ENCODE results near the gene CAPNS2. TPM values are rescaled to one million over a fixed set of nuclear protein-coding genes. Genes with fewer than 3 reads are reported as not detected.

Gene CAPNS2
- total RNA-seq, 3 donors from 2014 or later: not detected

DNA sequence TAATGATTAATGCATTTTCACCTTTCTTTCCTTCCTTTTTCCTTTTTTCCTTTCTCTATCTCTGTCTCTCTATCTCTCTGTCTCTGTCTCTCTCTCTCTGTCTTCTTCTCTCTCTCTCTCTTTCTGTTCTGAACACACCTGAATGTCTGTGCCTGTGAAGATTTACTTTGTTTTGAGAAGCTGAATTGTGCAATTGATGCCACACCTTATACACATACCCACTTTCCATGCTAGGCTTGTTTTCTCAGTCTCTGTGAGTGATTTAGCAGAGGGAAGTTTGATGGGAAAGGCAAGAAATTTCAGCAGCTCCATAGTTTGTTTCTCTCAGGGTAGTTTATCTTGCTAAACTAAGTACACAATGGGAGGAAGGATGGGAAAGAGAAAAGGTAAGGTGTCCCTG is 9.3 kb upstream of the CAPNS2 start:
- Mint-ChIP-seq H3K4me3 (no peak overlapping the region), H3K4me1 (ENCODE audit: low read depth) (no peaks in the 10 kb centered on the region), H3K9me3 (no peaks in the 10 kb centered on the region), H3K36me3 (ENCODE audit: insufficient read depth) (no peaks in the 10 kb centered on the region), H3K27me3 (ENCODE audit: low read depth) (no peaks in the 10 kb centered on the region)
- no peak for DNase-seq
- no peak for ATAC-seq

DNA sequence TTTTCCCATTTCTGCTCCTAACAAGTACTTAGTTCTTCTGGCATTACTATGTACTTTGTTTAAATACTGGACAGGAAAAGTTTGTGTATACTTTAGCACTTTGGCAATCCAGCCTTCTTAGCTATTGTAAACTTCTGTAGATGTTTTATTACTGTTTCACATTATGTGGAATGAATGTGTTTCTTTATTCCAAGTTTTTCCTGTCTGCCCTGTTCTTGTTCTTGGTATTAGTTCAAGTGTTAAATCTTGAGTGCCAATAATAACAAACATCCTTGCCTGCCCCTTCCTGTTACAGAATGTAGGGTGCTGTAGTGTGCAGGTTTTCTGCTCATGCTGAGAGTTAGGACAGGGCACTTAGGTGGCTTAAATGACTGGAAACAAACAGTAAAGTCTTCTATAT is 7.3 kb upstream of the CAPNS2 start:
- Mint-ChIP-seq H3K4me3 (no peak overlapping the region), H3K36me3 (ENCODE audit: insufficient read depth) (no peaks in the 10 kb centered on the region), H3K27me3 (ENCODE audit: low read depth) (no peaks in the 10 kb centered on the region), H3K9me3 (no peaks in the 10 kb centered on the region), H3K4me1 (ENCODE audit: low read depth) (no peaks in the 10 kb centered on the region)
- DNase-seq (no peak), ATAC-seq (no peak)

DNA sequence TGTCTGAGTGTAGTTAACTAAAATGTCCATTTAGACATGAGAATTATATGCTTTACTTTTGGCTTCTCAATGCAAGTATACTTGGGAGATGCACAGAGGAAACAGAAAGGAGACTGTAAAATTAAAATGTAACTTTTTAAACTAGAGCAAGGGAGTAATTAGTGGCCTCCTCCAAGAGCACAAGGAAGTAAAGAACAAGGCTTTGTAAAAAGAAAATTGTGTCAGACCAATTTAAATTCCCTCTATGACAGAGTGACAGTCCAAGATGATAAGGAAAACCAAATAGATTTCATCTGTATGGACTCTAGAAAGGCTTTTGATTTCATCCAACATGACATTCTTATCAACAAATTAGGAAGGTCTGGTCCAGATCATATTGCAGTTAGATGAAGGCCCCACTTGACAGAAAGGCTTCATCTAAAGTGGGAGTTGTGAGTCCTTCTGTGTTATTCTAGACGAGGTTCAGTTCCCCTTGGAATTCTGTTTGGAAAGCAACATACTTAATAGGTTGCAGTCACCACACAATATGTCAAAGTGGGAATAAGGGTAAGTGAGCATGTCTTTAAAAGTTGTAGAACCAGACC is 6.5 kb upstream of the CAPNS2 start:
- H3K4me3 Mint-ChIP-seq: no peak overlapping the region
- DNase-seq (no peak), ATAC-seq (no peak)
- H3K36me3 Mint-ChIP-seq (ENCODE audit: insufficient read depth): no peaks in the 10 kb centered on the region
- no peaks in the 10 kb centered on the region for H3K9me3 Mint-ChIP-seq
- no peaks in the 10 kb centered on the region for H3K4me1 Mint-ChIP-seq (ENCODE audit: low read depth)
- no peaks in the 10 kb centered on the region for H3K27me3 Mint-ChIP-seq (ENCODE audit: low read depth)

DNA sequence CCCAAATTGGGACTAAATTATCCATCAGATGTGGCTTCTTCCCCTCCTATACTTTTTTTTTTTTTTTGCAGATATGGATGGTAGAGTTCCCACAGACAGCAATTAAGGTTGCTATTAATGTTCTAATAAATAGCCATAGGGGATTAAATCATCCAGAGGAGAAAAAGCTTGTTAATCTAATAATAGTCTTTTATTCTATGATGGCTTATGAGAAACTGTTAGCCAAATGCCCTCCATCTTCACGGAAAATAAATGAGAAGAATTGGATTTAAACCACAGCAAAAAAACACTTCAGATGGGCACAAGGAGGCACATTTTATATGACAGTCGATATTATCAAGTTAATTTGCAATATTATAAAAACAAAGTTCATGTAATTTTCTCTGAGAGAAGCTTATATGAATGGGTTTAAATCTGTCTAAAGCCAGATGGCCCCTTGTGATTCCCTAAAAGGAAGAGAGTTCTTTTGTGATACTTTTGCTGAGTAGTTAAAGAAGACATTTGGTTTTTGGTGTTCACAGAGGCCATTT is 5.1 kb upstream of the CAPNS2 start:
- Mint-ChIP-seq H3K27me3 (ENCODE audit: low read depth) (no peaks in the 10 kb centered on the region), H3K4me3 (no peak overlapping the region), H3K4me1 (ENCODE audit: low read depth) (no peaks in the 10 kb centered on the region), H3K36me3 (ENCODE audit: insufficient read depth) (no peaks in the 10 kb centered on the region), H3K9me3 (no peaks in the 10 kb centered on the region)
- DNase-seq: no peak
- ATAC-seq: no peak

DNA sequence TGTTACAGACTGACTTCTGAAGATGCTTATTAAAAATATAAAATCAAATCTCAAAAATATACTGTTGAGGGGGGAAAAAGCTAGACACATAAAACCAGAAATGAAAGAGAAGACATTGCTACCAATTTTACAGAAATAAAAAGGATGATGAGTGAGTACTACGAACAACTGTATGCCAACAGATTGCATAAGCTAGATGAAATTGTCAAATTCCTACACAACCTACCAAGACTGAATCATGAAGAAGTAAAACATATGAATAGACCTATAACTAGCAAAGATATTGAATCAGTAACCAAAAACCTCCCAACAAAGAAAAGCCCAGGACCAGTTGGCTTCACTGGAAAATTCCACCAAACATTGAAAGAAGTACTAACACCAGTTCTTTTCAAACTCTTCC is 3.5 kb upstream of the CAPNS2 start:
- H3K4me1 Mint-ChIP-seq (ENCODE audit: low read depth): no peaks in the 10 kb centered on the region
- H3K4me3 Mint-ChIP-seq: no peak overlapping the region
- no peaks in the 10 kb centered on the region for H3K36me3 Mint-ChIP-seq (ENCODE audit: insufficient read depth)
- no peak for ATAC-seq
- no peaks in the 10 kb centered on the region for H3K9me3 Mint-ChIP-seq
- no peak for DNase-seq
- H3K27me3 Mint-ChIP-seq (ENCODE audit: low read depth): no peaks in the 10 kb centered on the region

DNA sequence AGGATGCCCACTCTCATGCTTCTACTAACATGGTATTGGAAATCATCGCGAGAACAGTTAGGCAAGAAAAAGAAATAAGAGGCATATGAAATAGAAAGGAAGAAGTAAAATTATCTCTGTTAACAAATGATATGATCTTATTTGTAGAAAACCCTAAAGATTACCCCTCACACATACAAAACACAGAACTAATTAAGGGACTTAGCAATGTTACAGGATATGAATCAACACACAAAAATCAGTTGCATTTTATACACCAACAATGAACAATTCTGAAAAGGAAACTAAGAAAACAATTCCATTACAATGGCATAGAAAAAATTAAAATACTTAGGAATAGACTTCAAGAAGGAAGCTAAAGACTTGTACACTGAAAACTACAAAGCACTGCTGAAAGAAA is 2.7 kb upstream of the CAPNS2 start:
- H3K27me3 Mint-ChIP-seq (ENCODE audit: low read depth): no peaks in the 10 kb centered on the region
- no peaks in the 10 kb centered on the region for H3K9me3 Mint-ChIP-seq
- no peak overlapping the region for H3K4me3 Mint-ChIP-seq
- DNase-seq: no peak
- no peak for ATAC-seq
- H3K36me3 Mint-ChIP-seq (ENCODE audit: insufficient read depth): no peaks in the 10 kb centered on the region
- no peaks in the 10 kb centered on the region for H3K4me1 Mint-ChIP-seq (ENCODE audit: low read depth)

DNA sequence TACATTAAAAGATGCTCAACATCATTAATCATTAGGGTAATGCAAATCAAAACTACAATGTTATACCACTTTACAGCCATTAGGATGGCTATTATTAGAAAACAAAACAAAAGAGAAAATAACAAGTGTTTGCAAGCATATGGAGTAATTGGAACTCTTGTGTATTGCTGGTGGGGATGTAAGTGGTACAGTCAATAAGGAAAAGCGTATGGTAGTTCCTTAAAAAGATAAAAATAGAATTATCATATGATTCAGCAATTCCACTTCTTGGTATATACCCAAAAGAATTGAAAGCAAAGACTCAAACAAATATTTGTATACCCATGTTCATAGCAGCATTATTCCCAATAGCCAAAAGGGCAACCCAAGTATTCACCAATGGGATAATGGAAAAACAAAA is 1.4 kb upstream of the CAPNS2 start:
- no peak for DNase-seq
- ATAC-seq: no peak
- no peak overlapping the region for H3K4me3 Mint-ChIP-seq
- H3K9me3 Mint-ChIP-seq: no peaks in the 10 kb centered on the region
- peaks cover 4% of the 10 kb centered on the region for H3K27me3 Mint-ChIP-seq (ENCODE audit: low read depth)
- H3K4me1 Mint-ChIP-seq (ENCODE audit: low read depth): no peaks in the 10 kb centered on the region
- H3K36me3 Mint-ChIP-seq (ENCODE audit: insufficient read depth): no peaks in the 10 kb centered on the region

DNA sequence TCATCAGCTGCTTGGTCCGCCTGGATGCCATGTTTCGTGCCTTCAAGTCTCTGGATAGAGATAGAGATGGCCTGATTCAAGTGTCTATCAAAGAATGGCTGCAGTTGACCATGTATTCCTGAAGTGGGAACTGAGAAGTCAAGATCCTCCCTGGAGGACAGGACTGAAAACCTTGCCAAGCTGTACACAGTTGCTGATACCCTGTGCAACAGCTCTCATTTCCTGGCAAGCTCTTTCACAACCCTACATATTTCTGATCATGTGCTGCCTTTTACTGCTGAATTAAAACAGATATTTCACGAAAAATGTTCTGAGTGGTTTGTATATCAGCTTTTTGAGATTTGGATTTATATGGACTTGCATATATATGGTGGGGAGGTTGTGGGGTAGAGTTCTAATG is 898 bp downstream of the CAPNS2 start:
- H3K4me1 Mint-ChIP-seq (ENCODE audit: low read depth): no peaks in the 10 kb centered on the region
- DNase-seq (no peak), ATAC-seq (no peak)
- H3K4me3 Mint-ChIP-seq: no peak overlapping the region
- peaks cover 4% of the 10 kb centered on the region for H3K27me3 Mint-ChIP-seq (ENCODE audit: low read depth)
- no peaks in the 10 kb centered on the region for H3K9me3 Mint-ChIP-seq
- H3K36me3 Mint-ChIP-seq (ENCODE audit: insufficient read depth): no peaks in the 10 kb centered on the region

DNA sequence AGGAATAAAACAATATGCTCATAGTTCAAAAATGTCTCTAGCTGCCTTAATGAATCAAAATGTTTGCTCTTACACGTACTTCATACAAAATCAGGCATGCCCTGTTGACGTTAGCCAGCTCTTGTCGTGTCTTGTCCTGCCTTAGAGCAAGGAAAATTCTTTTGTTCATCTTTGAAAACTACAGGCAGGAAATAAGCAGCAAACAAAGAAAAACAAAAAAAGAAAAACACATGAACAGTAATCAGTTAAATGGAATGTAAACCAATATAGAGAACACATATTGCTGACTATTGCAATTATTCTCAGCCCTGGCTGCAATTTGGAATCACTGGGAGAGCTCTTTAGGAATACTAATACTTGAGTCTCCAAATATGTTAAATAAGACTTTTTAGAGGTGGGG is 1.7 kb downstream of the CAPNS2 start:
- H3K9me3 Mint-ChIP-seq: no peaks in the 10 kb centered on the region
- DNase-seq: no peak
- H3K4me1 Mint-ChIP-seq (ENCODE audit: low read depth): no peaks in the 10 kb centered on the region
- ATAC-seq: no peak
- H3K4me3 Mint-ChIP-seq: no peak overlapping the region
- peaks cover 4% of the 10 kb centered on the region for H3K27me3 Mint-ChIP-seq (ENCODE audit: low read depth)
- no peaks in the 10 kb centered on the region for H3K36me3 Mint-ChIP-seq (ENCODE audit: insufficient read depth)

DNA sequence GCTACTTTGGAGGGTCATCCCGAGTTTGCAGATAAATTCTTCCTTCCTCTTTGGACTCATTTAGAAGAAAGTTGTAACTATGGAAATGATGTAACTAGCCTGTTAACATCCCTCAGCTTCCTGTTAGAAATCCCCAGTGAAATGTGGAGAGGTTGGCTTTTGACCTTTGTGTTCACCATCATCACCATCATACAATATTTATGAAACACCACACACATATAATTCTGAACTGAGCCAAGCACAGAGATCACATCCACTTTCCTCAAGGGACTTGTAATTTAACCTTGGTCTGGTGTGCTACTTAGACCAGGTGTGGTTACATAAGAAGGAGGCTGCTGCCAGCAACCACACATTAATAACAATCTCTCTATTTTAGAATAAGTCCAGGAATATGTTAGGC is 2.5 kb downstream of the CAPNS2 start:
- ATAC-seq: no peak
- Mint-ChIP-seq H3K4me1 (ENCODE audit: low read depth) (no peaks in the 10 kb centered on the region), H3K4me3 (no peak overlapping the region), H3K9me3 (no peaks in the 10 kb centered on the region), H3K36me3 (ENCODE audit: insufficient read depth) (no peaks in the 10 kb centered on the region), H3K27me3 (ENCODE audit: low read depth) (peaks cover 4% of the 10 kb centered on the region)
- DNase-seq: no peak

DNA sequence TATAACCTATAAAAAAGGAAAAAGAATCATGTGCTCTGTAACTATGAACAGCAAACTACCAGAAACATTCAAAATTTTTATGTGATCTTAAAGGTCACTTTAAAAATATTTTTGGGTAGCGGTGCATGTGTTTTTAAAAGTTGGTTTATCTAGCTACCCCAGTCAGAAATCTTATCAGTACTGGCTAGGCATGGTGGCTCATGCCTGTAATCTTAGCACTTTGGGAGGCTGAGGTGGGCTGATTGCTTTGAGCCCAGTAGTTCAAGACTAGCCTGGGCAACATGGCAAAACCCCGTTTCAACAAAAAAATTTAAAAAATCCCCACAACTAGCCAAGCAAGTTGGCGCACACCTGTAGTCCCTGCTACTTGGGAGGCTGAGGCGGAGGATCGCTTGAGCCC is 3.7 kb downstream of the CAPNS2 start:
- no peak for ATAC-seq
- Mint-ChIP-seq H3K4me3 (no peak overlapping the region), H3K4me1 (ENCODE audit: low read depth) (no peaks in the 10 kb centered on the region), H3K27me3 (ENCODE audit: low read depth) (peaks cover 4% of the 10 kb centered on the region), H3K36me3 (ENCODE audit: insufficient read depth) (no peaks in the 10 kb centered on the region), H3K9me3 (no peaks in the 10 kb centered on the region)
- no peak for DNase-seq

DNA sequence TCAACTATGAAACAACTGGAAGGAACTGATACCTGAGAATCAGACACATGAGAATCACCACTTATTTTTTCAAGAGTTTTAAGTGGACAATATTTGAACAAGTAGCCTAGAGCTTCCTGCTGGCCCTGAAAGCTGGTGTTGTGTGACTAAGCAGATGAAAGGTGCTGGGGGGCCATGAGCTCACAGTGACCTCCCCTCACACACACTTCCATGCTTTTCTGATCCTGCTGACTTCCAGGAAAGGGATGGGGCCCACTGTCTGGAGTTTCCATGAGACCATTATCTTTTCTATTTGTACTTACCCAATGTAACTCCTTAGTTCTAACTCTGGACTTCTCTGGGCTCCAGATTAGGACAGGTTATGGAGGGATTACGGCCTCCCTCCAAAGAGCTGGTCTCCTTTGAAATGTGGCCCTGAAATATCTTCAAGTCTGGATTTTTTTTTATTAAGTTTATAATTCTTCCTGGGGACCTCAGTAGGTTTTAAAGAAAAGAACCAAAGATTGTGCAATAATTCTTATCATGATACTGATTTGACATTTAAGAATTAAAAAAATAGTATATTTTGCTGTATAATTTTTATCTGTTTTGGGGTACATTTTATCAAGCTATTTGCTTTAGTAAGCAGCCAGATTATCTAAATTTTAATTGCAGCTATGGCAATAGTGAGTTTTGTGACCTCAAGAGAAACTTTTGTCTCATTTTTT is 4.9 kb downstream of the CAPNS2 start:
- H3K4me1 Mint-ChIP-seq (ENCODE audit: low read depth): no peaks in the 10 kb centered on the region
- H3K4me3 Mint-ChIP-seq: no peak overlapping the region
- peaks cover 4% of the 10 kb centered on the region for H3K27me3 Mint-ChIP-seq (ENCODE audit: low read depth)
- DNase-seq (no peak), ATAC-seq (no peak)
- H3K9me3 Mint-ChIP-seq: no peaks in the 10 kb centered on the region
- H3K36me3 Mint-ChIP-seq (ENCODE audit: insufficient read depth): no peaks in the 10 kb centered on the region

DNA sequence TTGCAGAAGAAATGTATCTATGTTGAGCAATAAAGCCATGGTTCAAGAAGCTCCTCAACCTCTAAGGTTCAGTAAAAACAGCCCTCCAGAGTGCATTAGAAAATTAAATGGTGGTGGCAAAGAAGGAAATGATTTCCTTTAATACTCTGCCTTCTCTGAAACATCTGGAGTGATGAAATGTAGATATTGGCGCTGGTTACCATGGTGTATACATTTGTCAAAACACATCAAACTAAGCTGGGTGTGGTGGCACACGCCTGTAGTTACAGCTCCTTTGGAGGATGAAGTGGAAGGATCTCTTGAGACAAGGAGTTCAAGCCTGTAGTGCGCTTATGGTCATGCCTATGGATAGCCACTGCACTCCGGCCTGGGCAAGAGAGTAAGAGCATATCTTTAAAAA is 6.0 kb downstream of the CAPNS2 start:
- H3K27me3 Mint-ChIP-seq (ENCODE audit: low read depth): peaks cover 4% of the 10 kb centered on the region
- no peak overlapping the region for H3K4me3 Mint-ChIP-seq
- no peak for ATAC-seq
- DNase-seq: no peak
- no peaks in the 10 kb centered on the region for H3K4me1 Mint-ChIP-seq (ENCODE audit: low read depth)
- H3K36me3 Mint-ChIP-seq (ENCODE audit: insufficient read depth): no peaks in the 10 kb centered on the region
- no peaks in the 10 kb centered on the region for H3K9me3 Mint-ChIP-seq

DNA sequence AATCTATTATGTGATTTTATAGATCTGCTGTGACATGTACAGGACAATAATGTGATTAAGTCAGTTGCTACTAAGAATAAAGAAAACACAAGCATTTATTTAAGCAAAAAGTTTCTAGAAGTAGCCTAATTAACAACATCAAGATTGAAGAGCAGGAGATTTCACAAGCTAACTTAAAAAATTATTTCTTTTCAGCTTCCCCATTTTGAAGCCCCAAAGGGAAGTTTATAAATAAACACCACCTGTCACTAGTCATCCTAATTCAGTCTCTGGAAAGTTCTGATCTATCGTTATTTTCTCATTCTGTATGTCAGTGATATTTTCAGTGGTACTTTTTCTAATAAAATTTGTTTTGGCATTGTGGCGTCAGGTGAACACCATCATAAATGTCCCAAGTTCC is 8.3 kb downstream of the CAPNS2 start:
- Mint-ChIP-seq H3K4me3 (no peak overlapping the region), H3K36me3 (ENCODE audit: insufficient read depth) (no peaks in the 10 kb centered on the region), H3K27me3 (ENCODE audit: low read depth) (no peaks in the 10 kb centered on the region), H3K4me1 (ENCODE audit: low read depth) (no peaks in the 10 kb centered on the region), H3K9me3 (no peaks in the 10 kb centered on the region)
- no peak for DNase-seq
- no peak for ATAC-seq

DNA sequence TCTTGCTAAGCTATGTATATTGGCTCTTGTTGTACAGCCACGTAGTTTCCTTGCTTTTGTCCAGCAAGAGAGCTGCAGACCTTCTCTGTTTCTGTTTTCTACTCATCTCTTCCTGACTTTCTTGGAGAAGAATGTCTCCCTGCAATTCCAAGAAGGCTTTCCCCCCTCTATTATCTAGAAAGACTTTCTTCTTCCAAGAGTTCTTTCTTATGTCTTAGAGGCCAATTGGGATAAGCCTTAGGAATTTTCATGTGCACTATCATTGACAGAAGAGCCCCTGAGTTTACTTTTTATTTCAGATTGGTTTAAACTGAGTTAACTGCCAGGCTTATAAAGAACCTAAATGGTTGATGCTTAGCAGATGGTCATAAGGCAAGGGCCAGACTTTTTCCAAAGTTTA is 9.0 kb downstream of the CAPNS2 start:
- DNase-seq: no peak
- Mint-ChIP-seq H3K27me3 (ENCODE audit: low read depth) (no peaks in the 10 kb centered on the region), H3K9me3 (no peaks in the 10 kb centered on the region), H3K4me3 (no peak overlapping the region), H3K4me1 (ENCODE audit: low read depth) (no peaks in the 10 kb centered on the region), H3K36me3 (ENCODE audit: insufficient read depth) (no peaks in the 10 kb centered on the region)
- no peak for ATAC-seq
